Measurements from ENCODE around the gene LYPD8.
"Not testable (repeated sequence)": the region's sequence is repeated elsewhere in the genome, so short reads cannot be mapped to it uniquely, and the experiment has no call there.

Gene LYPD8

GRCh38 chr1:248792342-248792741, 36.8 kb upstream of the LYPD8 start:
- H3K27ac ChIP-seq, result no peak overlapping the region
- TF ChIP-seq CTCF (conservative IDR thresholded peaks at IDR 0.05), result no peak

- TF ChIP-seq ZFX (IDR thresholded peaks at IDR 0.05) (no peak), CTCF (conservative IDR thresholded peaks at IDR 0.05) (no peak)
- H3K27ac ChIP-seq, result no peak overlapping the region
Measured at GRCh38 chr1:248791010-248791409, 35.5 kb upstream of the LYPD8 start.

GRCh38 chr1:248790456-248790855, 34.9 kb upstream of the LYPD8 start:
- TF ChIP-seq CTCF (conservative IDR thresholded peaks at IDR 0.05) (no peak), ZFX (IDR thresholded peaks at IDR 0.05) (no peak)
- H3K27ac ChIP-seq, result no peak overlapping the region

- not testable (repeated sequence) for H3K27ac ChIP-seq
Measured at GRCh38 chr1:248789337-248789736, 33.8 kb upstream of the LYPD8 start.

- no peak overlapping the region for H3K27ac ChIP-seq
- TF ChIP-seq CTCF (conservative IDR thresholded peaks at IDR 0.05) (no peak), ZFX (IDR thresholded peaks at IDR 0.05) (no peak)
Measured at GRCh38 chr1:248788327-248788726, 32.8 kb upstream of the LYPD8 start.

- TF ChIP-seq CTCF (conservative IDR thresholded peaks at IDR 0.05) (no peak), ZFX (IDR thresholded peaks at IDR 0.05) (no peak)
- no peak overlapping the region for H3K27ac ChIP-seq
Measured at GRCh38 chr1:248787430-248787829, 31.9 kb upstream of the LYPD8 start.

GRCh38 chr1:248786156-248786555, 30.6 kb upstream of the LYPD8 start:
- H3K27ac ChIP-seq, result no peak overlapping the region
- TF ChIP-seq ZFX (IDR thresholded peaks at IDR 0.05) (no peak), CTCF (conservative IDR thresholded peaks at IDR 0.05) (no peak)

GRCh38 chr1:248783367-248783766, 27.8 kb upstream of the LYPD8 start:
- TF ChIP-seq CTCF (conservative IDR thresholded peaks at IDR 0.05) (no peak), ZFX (IDR thresholded peaks at IDR 0.05) (no peak)
- H3K27ac ChIP-seq, result no peak overlapping the region

All from C4-2B (cell line).